Gastrocnemius medialis (tissue), 4 donors: Measurements from ENCODE around the gene SHF. TPM values are rescaled to one million over a fixed set of nuclear protein-coding genes. Genes with fewer than 3 reads are reported as not detected.
A peak's percentile ranks its signal among the peaks of the same experiment; 100 is the strongest.

Experiments
- ATAC-seq, 2 donors: fragments of 150-250 bp; one replicate each; pipeline ENCODE4 v1.9.1; 2016
- DNase-seq, 2 donors: peaks; one replicate each; pipeline ENCODE4 v3.0.0-alpha.2; 2019
- H3K27ac ChIP-seq, 4 donors: fragments of 200-600 bp; sonication (generic); 1 replicate in 1 of 4; 2 replicates in 3 of 4; pipeline ENCODE4 v1.5.1; 2016 to 2018; ENCODE audit warnings: mild to moderate bottlenecking in 2 of 4, moderate library complexity in 1 of 4
- H3K27me3 ChIP-seq, 3 donors: fragments of 200-600 bp; sonication (generic) in 2 of 3; 1 replicate in 1 of 3; 2 replicates in 2 of 3; pipeline versions ENCODE4 v1.5.1 to v1.6.0; 2016 to 2019; ENCODE audit warnings: mild to moderate bottlenecking in 1 of 3, moderate library complexity in 1 of 3
- H3K36me3 ChIP-seq, 2 donors: fragments of 200-600 bp; sonication (generic) in 1 of 2; one replicate each; pipeline ENCODE4 v1.5.1; 2017 to 2018
- H3K4me1 ChIP-seq, 2 donors: fragments of 200-600 bp; sonication (generic) in 1 of 2; one replicate each; pipeline ENCODE4 v1.5.1; 2016 to 2017; ENCODE audit warnings: mild to moderate bottlenecking in 2 of 2
- H3K4me3 ChIP-seq, 4 donors: fragments of 200-600 bp; sonication (generic) in 3 of 4; 1 replicate in 1 of 4; 2 replicates in 3 of 4; pipeline ENCODE4 v1.5.1; 2016 to 2019; ENCODE audit warnings: mild to moderate bottlenecking in 2 of 4
- H3K9me3 ChIP-seq, 3 donors: fragments of 200-600 bp; sonication (generic) in 2 of 3; 1 replicate in 1 of 3; 2 replicates in 2 of 3; pipeline ENCODE4 v1.5.1; 2016 to 2019
- POLR2A ChIP-seq, 2 donors: fragments of 450-650 bp; IDR thresholded peaks; one replicate each; pipeline ENCODE4 v1.6.1; 2017; ENCODE audit warnings: antibody characterized with exemption in 2 of 2, mild to moderate bottlenecking in 2 of 2, moderate library complexity in 2 of 2
- in situ Hi-C, 4 donors: fragments of 200-750 bp; cut with MboI; loops; one replicate each; pipeline versions ENCODE4 v1.15.0 to v1.8.0; 2017; ENCODE audit warnings: low sequenced_read_pairs in 4 of 4
- intact Hi-C: fragments of 100-400 bp; cut with DNase I; formaldehyde crosslinking; loops from one replicate; pipeline ENCODE4 v1.15.1; 2023; ENCODE audit warnings: low total_unique reads
- total RNA-seq, 4 donors: library from RNA; depleted of rRNA; stranded (reverse); fragments of >200 nt; gene quantifications; one replicate each; pipeline versions ENCODE4 v1.1.0 to v1.2.3, GENCODE V29; 2016
- TF ChIP-seq, protein P1 (sequence below), 5 experiments: fragments of 450-650 bp in 3 of 5; fragments of 200-600 bp in 2 of 5; sonication (generic) in 2 of 5; IDR thresholded peaks in 4 of 5; conservative IDR thresholded peaks in 1 of 5; 1 replicate in 4 of 5; 2 replicates in 1 of 5; pipeline ENCODE4 v1.5.1; 2016 to 2019; ENCODE audit warnings: antibody characterized with exemption in 5 of 5, mild to moderate bottlenecking in 3 of 5, moderate library complexity in 3 of 5

SHF gene
- total RNA-seq, 4 donors from 2014 or later, result 0.80 to 3.3 (median 1.7) TPM

DNA sequence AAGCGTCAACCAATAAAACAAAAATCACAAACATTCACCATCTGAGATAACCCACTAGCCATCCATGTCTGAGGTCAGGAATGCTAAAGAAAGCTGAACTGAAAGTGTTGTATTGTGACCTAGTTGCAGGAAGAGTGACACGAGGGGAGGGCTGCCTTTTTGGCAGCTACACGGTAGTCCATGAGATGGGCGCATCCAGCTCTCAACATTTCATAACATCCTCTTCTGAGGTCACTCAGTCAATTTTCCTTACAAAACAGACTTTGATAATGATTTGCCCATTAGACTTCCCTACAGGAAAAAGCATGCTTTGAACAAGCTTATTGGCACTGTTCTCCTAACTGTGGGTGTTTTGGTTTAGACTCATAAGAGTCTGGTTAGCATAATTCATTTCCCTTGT is 15.4 kb upstream of the SHF start:
- no peaks in the 10 kb centered on the region for H3K9me3 ChIP-seq
- H3K27me3 ChIP-seq, result no peaks in the 10 kb centered on the region
- H3K4me3 ChIP-seq, result no peak overlapping the region
- no peak for ATAC-seq
- H3K4me1 ChIP-seq, result peaks cover 0 to 3% of the 10 kb centered on the region in 2 donors
- intact Hi-C loops, result loop anchor here (5.0 kb wide), 1 partner anchor 666 kb away; the partner anchor contains the start of gene EIF3J
- TF ChIP-seq, protein P1, sequence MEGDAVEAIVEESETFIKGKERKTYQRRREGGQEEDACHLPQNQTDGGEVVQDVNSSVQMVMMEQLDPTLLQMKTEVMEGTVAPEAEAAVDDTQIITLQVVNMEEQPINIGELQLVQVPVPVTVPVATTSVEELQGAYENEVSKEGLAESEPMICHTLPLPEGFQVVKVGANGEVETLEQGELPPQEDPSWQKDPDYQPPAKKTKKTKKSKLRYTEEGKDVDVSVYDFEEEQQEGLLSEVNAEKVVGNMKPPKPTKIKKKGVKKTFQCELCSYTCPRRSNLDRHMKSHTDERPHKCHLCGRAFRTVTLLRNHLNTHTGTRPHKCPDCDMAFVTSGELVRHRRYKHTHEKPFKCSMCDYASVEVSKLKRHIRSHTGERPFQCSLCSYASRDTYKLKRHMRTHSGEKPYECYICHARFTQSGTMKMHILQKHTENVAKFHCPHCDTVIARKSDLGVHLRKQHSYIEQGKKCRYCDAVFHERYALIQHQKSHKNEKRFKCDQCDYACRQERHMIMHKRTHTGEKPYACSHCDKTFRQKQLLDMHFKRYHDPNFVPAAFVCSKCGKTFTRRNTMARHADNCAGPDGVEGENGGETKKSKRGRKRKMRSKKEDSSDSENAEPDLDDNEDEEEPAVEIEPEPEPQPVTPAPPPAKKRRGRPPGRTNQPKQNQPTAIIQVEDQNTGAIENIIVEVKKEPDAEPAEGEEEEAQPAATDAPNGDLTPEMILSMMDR (IDR thresholded peaks at IDR 0.05 in 4 of 5, conservative IDR thresholded peaks at IDR 0.05 in 1 of 5), result no peak
- no peak for TF ChIP-seq POLR2A (IDR thresholded peaks at IDR 0.05)
- peak overlapping the region in 1 of 4 donors; percentile 9 for H3K27ac ChIP-seq
- DNase-seq, result no peak
- in situ Hi-C loops, result no loop called here
- no peaks in the 10 kb centered on the region for H3K36me3 ChIP-seq

DNA sequence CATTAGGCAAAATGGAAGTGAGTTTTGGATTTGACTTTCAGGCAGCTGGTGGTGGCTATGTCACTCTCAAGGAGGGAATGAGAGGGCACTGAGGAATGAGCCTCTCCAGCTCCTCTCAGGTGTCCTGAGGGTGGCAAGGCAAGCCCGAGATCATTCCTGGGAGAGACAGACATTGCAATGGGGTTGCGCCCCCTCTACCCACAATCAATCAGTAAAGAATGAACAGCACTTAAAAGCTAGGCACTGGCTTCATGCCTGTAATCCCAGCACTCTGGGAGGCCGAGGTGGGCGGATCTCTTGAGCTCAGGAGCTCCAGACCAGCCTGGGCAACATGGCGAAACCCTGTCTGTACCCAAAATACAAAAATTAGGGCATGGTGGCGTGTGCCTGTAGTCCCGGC is 14.1 kb upstream of the SHF start:
- ATAC-seq (no peak), DNase-seq (no peak)
- Histone ChIP-seq H3K27ac (peak overlapping the region in 1 of 4 donors; percentile 100), H3K36me3 (no peaks in the 10 kb centered on the region), H3K9me3 (no peaks in the 10 kb centered on the region), H3K4me3 (no peak overlapping the region), H3K4me1 (peaks cover 0 to 3% of the 10 kb centered on the region in 2 donors), H3K27me3 (no peaks in the 10 kb centered on the region)
- TF ChIP-seq POLR2A (IDR thresholded peaks at IDR 0.05), result no peak
- TF ChIP-seq, protein P1 (IDR thresholded peaks at IDR 0.05 in 4 of 5, conservative IDR thresholded peaks at IDR 0.05 in 1 of 5), result no peak
- intact Hi-C loops, result loop anchor here (2.0 to 5.0 kb wide), 4 partner anchors 77 to 665 kb away; partner anchors contain the start of gene EIF3J
- in situ Hi-C loops, result no loop called here

DNA sequence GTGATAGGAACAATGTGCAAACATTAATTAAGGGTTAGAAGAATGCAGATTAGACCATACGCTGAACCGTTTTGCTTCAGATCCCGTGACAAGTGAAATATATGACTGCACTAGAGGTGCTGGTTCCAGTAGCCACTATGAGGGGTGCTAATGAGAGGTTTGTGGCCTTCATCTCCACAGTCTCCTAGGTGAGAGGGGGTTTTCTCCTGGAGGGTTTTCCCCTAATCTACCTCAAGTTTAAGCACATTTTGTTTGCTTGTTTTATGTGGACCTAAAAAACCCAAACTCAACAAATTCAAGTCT is 13.7 kb upstream of the SHF start:
- H3K4me1 ChIP-seq, result peaks cover 0 to 3% of the 10 kb centered on the region in 2 donors
- no peak for TF ChIP-seq POLR2A (IDR thresholded peaks at IDR 0.05)
- TF ChIP-seq, protein P1 (IDR thresholded peaks at IDR 0.05 in 4 of 5, conservative IDR thresholded peaks at IDR 0.05 in 1 of 5), result no peak
- no peaks in the 10 kb centered on the region for H3K9me3 ChIP-seq
- intact Hi-C loops (loop anchor here (2.0 to 5.0 kb wide), 4 partner anchors 77 to 664 kb away; partner anchors contain the start of gene EIF3J), in situ Hi-C loops (no loop called here)
- no peaks in the 10 kb centered on the region for H3K27me3 ChIP-seq
- H3K27ac ChIP-seq, result peak overlapping the region; percentile 95 to 100 (median 99)
- H3K36me3 ChIP-seq, result no peaks in the 10 kb centered on the region
- no peak for DNase-seq
- peak overlapping the region in 2 of 4 donors; percentile 92 to 99 for H3K4me3 ChIP-seq
- ATAC-seq, result no peak

DNA sequence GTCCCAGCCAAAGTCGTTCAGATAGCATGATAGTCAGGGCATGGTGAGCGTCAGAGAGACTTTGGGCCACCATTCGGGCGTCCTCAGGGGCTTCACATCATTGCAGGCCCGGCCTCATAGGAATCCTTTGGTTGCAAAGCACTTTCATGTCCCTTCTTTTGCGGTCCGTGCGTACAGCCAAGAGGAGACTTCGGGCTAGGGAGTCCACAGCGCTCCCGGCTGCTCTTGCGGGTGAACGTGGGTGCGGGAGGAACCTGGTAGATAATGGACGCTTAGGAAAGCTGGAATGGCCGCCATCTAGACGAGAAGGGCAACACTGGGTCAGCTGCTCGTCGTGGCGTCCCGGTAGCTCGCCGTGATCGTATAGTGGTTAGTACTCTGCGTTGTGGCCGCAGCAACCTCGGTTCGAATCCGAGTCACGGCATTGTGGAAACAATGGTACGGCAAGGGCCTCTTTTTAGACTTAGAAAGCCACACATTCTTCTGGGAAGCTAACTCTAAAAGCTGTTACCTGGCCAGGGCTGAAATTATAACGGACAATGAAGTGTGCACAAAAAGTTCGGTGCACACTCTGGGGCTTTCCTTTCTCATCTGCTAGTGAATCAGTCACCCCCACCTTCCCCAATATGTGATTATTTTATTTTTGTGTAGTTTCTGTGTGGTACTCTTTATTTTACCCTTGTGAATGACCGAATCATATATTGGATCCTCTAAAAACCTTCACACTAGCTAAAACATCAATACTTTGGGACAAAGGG is 13.2 kb upstream of the SHF start:
- Histone ChIP-seq H3K9me3 (no peaks in the 10 kb centered on the region), H3K27ac (peak overlapping the region; percentile 95 to 100 (median 99)), H3K4me1 (peaks cover 0 to 3% of the 10 kb centered on the region in 2 donors), H3K36me3 (no peaks in the 10 kb centered on the region), H3K27me3 (no peaks in the 10 kb centered on the region), H3K4me3 (peak overlapping the region; percentile 74 to 99 (median 93))
- DNase-seq (peak; percentile 69 to 85), ATAC-seq (peak; percentile 45 to 64)
- in situ Hi-C loops (no loop called here), intact Hi-C loops (loop anchor here (2.0 to 5.0 kb wide), 4 partner anchors 78 to 664 kb away; partner anchors contain the start of gene EIF3J)
- peak in 1 of 2 donors; percentile 3 for TF ChIP-seq POLR2A (IDR thresholded peaks at IDR 0.05)
- TF ChIP-seq, protein P1 (IDR thresholded peaks at IDR 0.05 in 4 of 5, conservative IDR thresholded peaks at IDR 0.05 in 1 of 5), result no peak
